Neural progenitor cell (in vitro differentiated cells): ENCODE measurements around the gene DDX18. TPM values are rescaled to one million over a fixed set of nuclear protein-coding genes. Genes with fewer than 3 reads are reported as not detected.

Experiments
- DNase-seq: peaks from one replicate; pipeline ENCODE4 v3.0.0-alpha.2; 2016; ENCODE audit warnings: low spot score
- H2AFZ ChIP-seq: fragments of 200-600 bp; sonication (generic); replicated peaks from 2 replicates; pipeline ENCODE4 v1.6.1; 2016; ENCODE audit warnings: antibody characterized with exemption
- H3F3A ChIP-seq: fragments of 200-600 bp; sonication (generic); 2 replicates; pipeline ENCODE4 v1.6.1; 2016; ENCODE audit warnings: antibody characterized with exemption, low read depth
- H3K27ac ChIP-seq: fragments of 200-600 bp; sonication (generic); 2 replicates; pipeline ENCODE4 v1.5.1; 2016; ENCODE audit warnings: mild to moderate bottlenecking
- H3K27me3 ChIP-seq: fragments of 200-600 bp; sonication (generic); 2 replicates; pipeline ENCODE4 v1.6.1; 2016; ENCODE audit warnings: mild to moderate bottlenecking, moderate library complexity
- H3K36me3 ChIP-seq: fragments of 200-600 bp; sonication (generic); 2 replicates; pipeline ENCODE4 v1.5.1; 2016
- H3K4me1 ChIP-seq: fragments of 200-600 bp; sonication (generic); 2 replicates; pipeline ENCODE4 v1.6.1; 2016; ENCODE audit warnings: mixed run types
- H3K4me2 ChIP-seq: fragments of 200-600 bp; sonication (generic); 2 replicates; pipeline ENCODE4 v1.6.1; 2016
- H3K4me3 ChIP-seq: fragments of 200-600 bp; sonication (generic); 2 replicates; pipeline ENCODE4 v1.5.1; 2016
- H3K79me2 ChIP-seq: fragments of 200-600 bp; sonication (generic); 2 replicates; pipeline ENCODE4 v1.6.1; 2016; ENCODE audit warnings: low read depth
- H3K9ac ChIP-seq: fragments of 200-600 bp; sonication (generic); 2 replicates; pipeline ENCODE4 v1.6.1; 2016
- H3K9me3 ChIP-seq: fragments of 200-600 bp; sonication (generic); 2 replicates; pipeline ENCODE4 v1.5.1; 2016; ENCODE audit warnings: low read depth
- H4K20me1 ChIP-seq: fragments of 200-600 bp; sonication (generic); 2 replicates; pipeline ENCODE4 v1.6.1; 2016; ENCODE audit warnings: low read depth
- H3K27ac Mint-ChIP-seq: 3 replicates; pipeline ENCODE4 v1.8.0; 2021; ENCODE audit warnings: mixed read lengths
- H3K27me3 Mint-ChIP-seq: 2 replicates; pipeline ENCODE4 v1.8.0; 2022; ENCODE audit warnings: low read depth, mild to moderate bottlenecking, inconsistent platforms, moderate library complexity, mixed read lengths; ENCODE audit not compliant: insufficient read depth
- H3K36me3 Mint-ChIP-seq: 3 replicates; pipeline ENCODE4 v1.8.0; 2021; ENCODE audit warnings: mixed read lengths
- H3K4me1 Mint-ChIP-seq: 3 replicates; pipeline ENCODE4 v1.8.0; 2021; ENCODE audit warnings: mixed read lengths
- H3K4me3 Mint-ChIP-seq: 3 replicates; pipeline ENCODE4 v1.8.0; 2021; ENCODE audit warnings: mild to moderate bottlenecking, moderate library complexity, mixed read lengths
- H3K9me3 Mint-ChIP-seq: 3 replicates; pipeline ENCODE4 v1.8.0; 2020; ENCODE audit warnings: mixed read lengths
- CTCF ChIP-seq: fragments of 200-600 bp; sonication (generic); IDR thresholded peaks from 2 replicates; pipeline ENCODE4 v1.5.1; 2017; ENCODE audit warnings: antibody characterized with exemption, mild to moderate bottlenecking
- EZH2 ChIP-seq: fragments of 200-600 bp; sonication (generic); IDR thresholded peaks from 2 replicates; pipeline ENCODE4 v1.6.1; 2017; ENCODE audit warnings: antibody characterized with exemption, mild to moderate bottlenecking, moderate library complexity
- EZH2phosphoT487 ChIP-seq: fragments of 200-600 bp; sonication (generic); IDR thresholded peaks from 2 replicates; pipeline ENCODE4 v1.6.1; 2017; ENCODE audit warnings: antibody characterized with exemption
- total RNA-seq: library from RNA; depleted of rRNA; stranded (reverse); fragments of >200 nt; gene quantifications from 2 replicates; pipeline ENCODE4 v1.2.3, GENCODE V29; 2015; ENCODE audit warnings: low replicate concordance

DDX18 gene
- total RNA-seq, 1 donor from 2014 or later = 87.0 TPM

DNA sequence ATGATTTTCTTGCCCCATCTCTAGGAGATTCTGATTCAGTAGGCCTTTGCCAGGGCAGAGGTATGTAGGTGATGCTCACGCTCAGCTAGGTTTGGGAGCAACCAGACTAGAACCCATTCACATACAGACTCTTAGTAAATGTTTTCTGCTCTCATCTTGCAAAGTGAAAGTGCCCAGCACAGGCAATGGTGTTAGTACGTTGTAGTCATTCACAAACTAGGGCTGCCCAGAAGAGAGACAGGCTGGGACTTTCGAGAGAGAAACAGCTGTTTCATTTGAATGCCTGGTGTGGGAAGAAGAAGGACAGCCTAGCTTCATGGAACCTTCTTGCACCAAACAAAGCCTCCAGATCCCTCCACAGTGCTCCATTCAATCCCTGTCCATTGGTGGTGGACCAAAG lies 19.4 kb downstream of the DDX18 start:
- Histone ChIP-seq H3K4me1 (no peaks in the 10 kb centered on the region), H3K4me2 (no peak overlapping the region), H3F3A (no peaks in the 10 kb centered on the region), H3K27me3 (peaks cover 18% of the 10 kb centered on the region), H3K9me3 (no peaks in the 10 kb centered on the region), H4K20me1 (peaks cover 42% of the 10 kb centered on the region), H2AFZ (no peak overlapping the region), H3K9ac (no peak overlapping the region), H3K27ac (no peak overlapping the region), H3K4me3 (no peak overlapping the region), H3K79me2 (no peaks in the 10 kb centered on the region), H3K36me3 (peaks cover 8% of the 10 kb centered on the region)
- no peak overlapping the region for H3K27ac Mint-ChIP-seq
- DNase-seq = no peak
- no peak overlapping the region for H3K4me3 Mint-ChIP-seq
- no peaks in the 10 kb centered on the region for H3K9me3 Mint-ChIP-seq
- H3K4me1 Mint-ChIP-seq = no peaks in the 10 kb centered on the region
- H3K27me3 Mint-ChIP-seq = peaks cover 2% of the 10 kb centered on the region
- H3K36me3 Mint-ChIP-seq = peaks cover 13% of the 10 kb centered on the region
- TF ChIP-seq EZH2phosphoT487 (no peak), CTCF (no peak), EZH2 (no peak)

DNA sequence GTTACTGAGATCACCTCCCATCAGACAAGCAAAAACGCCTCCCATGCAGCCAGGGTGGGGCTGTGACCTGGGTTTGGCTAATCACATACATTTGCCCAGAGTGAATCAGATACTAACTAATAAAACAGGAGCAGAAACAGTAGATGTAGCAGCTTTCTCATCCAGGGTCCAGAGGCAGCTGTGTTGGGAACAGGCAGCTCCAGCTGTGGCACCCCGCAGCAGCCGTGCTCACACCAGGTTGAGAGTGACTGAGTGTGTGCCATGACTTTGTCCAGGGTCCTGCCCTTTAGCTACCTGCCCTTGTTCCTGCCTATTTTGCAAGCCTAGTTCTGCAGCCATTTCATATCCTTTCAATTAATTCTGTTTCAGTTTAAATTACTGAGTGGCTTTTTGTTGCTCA lies 20.5 kb downstream of the DDX18 start:
- no peak for TF ChIP-seq EZH2phosphoT487
- no peak for TF ChIP-seq EZH2
- TF ChIP-seq CTCF = no peak
- Mint-ChIP-seq H3K36me3 (peaks cover 9% of the 10 kb centered on the region), H3K27ac (no peak overlapping the region), H3K4me1 (no peaks in the 10 kb centered on the region), H3K27me3 (peaks cover 2% of the 10 kb centered on the region), H3K9me3 (no peaks in the 10 kb centered on the region), H3K4me3 (no peak overlapping the region)
- Histone ChIP-seq H3K4me3 (no peak overlapping the region), H3K36me3 (peaks cover 4% of the 10 kb centered on the region), H3K9me3 (no peaks in the 10 kb centered on the region), H3K4me1 (no peaks in the 10 kb centered on the region), H3K9ac (no peak overlapping the region), H3K27ac (no peak overlapping the region), H3K4me2 (no peak overlapping the region), H2AFZ (no peak overlapping the region), H4K20me1 (peaks cover 42% of the 10 kb centered on the region), H3K27me3 (peaks cover 18% of the 10 kb centered on the region), H3F3A (no peaks in the 10 kb centered on the region), H3K79me2 (no peaks in the 10 kb centered on the region)
- no peak for DNase-seq

- Histone ChIP-seq H3K4me2 (peak overlapping the region; percentile 84), H4K20me1 (peaks cover 42% of the 10 kb centered on the region), H2AFZ (no peak overlapping the region), H3K27ac (no peak overlapping the region), H3K27me3 (peaks cover 18% of the 10 kb centered on the region), H3K4me3 (peak overlapping the region; percentile 40), H3K79me2 (no peaks in the 10 kb centered on the region), H3F3A (no peaks in the 10 kb centered on the region), H3K4me1 (no peaks in the 10 kb centered on the region), H3K9ac (no peak overlapping the region), H3K9me3 (no peaks in the 10 kb centered on the region), H3K36me3 (peaks cover 2% of the 10 kb centered on the region)
- no peak overlapping the region for H3K27ac Mint-ChIP-seq
- DNase-seq = peak; percentile 85
- no peaks in the 10 kb centered on the region for H3K9me3 Mint-ChIP-seq
- peak overlapping the region; percentile 79 for H3K4me3 Mint-ChIP-seq
- peaks cover 2% of the 10 kb centered on the region for H3K27me3 Mint-ChIP-seq
- TF ChIP-seq EZH2 (peak; percentile 51), EZH2phosphoT487 (no peak), CTCF (peak; percentile 90)
- no peaks in the 10 kb centered on the region for H3K4me1 Mint-ChIP-seq
- H3K36me3 Mint-ChIP-seq = peaks cover 9% of the 10 kb centered on the region
Measured at GRCh38 chr2:117835990-117836760, 21.7 kb downstream of the DDX18 start.
